Measurements from ENCODE around the gene OARD1. TPM values are rescaled to one million over a fixed set of nuclear protein-coding genes. Genes with fewer than 3 reads are reported as not detected.

OARD1 gene
- total and polyA plus RNA-seq, 2 of the 8 experiments (the other 6 are each of a cell fraction or from before 2014, with no cell fraction given), result 16.8 to 35.8 TPM

GRCh38 chr6:41088451-41088850 lies 16.3 kb upstream of the OARD1 start:
- Histone ChIP-seq H2BK12ac (ENCODE audit: low read depth, low read length) (0 out of 2 replicates have a peak overlapping the region, but pooled peaks have one; percentile 27), H3K4me1 (replicated peaks in 1 of 4; ENCODE audit: control insufficient read depth in 3 of 4, insufficient read depth in 4 of 4, low read length in 3 of 4) (no peaks in the 10 kb centered on the region), H3K56ac (replicated peaks; ENCODE audit: insufficient read length, low read depth, low read length) (no peak overlapping the region), H3K36me3 (ENCODE audit: control insufficient read depth in 2 of 4, insufficient read depth in 4 of 4, low read length in 3 of 4) (peaks cover 18 to 89% (median 48%) of the 10 kb centered on the region in 4 experiments), H3K4me3 (ENCODE audit: extremely low read depth in 1 of 4, insufficient read depth in 2 of 4, low read depth in 3 of 4, low read length in 4 of 4) (no peak overlapping the region), H3K79me1 (ENCODE audit: low read depth, low read length) (no peaks in the 10 kb centered on the region; the same call in 1 of the 2 replicates), H3K79me2 (ENCODE audit: control insufficient read depth in 1 of 2, insufficient read depth in 2 of 2, low read length in 2 of 2) (peaks cover 0 to 13% of the 10 kb centered on the region in 2 experiments; a peak in 2 of 4 replicates), H3K4me2 (ENCODE audit: insufficient read depth in 1 of 2, low read depth in 2 of 2, low read length in 2 of 2) (no peak overlapping the region), H2BK15ac (ENCODE audit: low read length) (no peak overlapping the region), H2BK5ac (ENCODE audit: low read depth, low read length) (no peak overlapping the region; the same call in 1 of the 2 replicates), H3K27me3 (replicated peaks in 1 of 4; ENCODE audit: control insufficient read depth in 3 of 4, extremely low read depth in 1 of 4, insufficient read depth in 3 of 4, low read length in 3 of 4) (no peaks in the 10 kb centered on the region), H2BK120ac (replicated peaks; ENCODE audit: low read depth, low read length) (no peak overlapping the region), H4K91ac (replicated peaks; ENCODE audit: insufficient read length, low read length) (no peak overlapping the region), H4K5ac (ENCODE audit: insufficient read length, low read depth, low read length) (no peak overlapping the region), H3K18ac (ENCODE audit: extremely low read depth, low read length) (no peak overlapping the region), H3K9ac (replicated peaks in 1 of 4; ENCODE audit: extremely low read depth in 1 of 4, low read depth in 3 of 4, low read length in 3 of 4) (no peak overlapping the region), H3K4ac (replicated peaks; ENCODE audit: insufficient read length, low read depth, low read length) (no peak overlapping the region), H3K27ac (ENCODE audit: low read depth, low read length) (no peak overlapping the region), H4K20me1 (replicated peaks in 1 of 2; ENCODE audit: control insufficient read depth in 1 of 2, insufficient read depth in 2 of 2, low read length in 2 of 2) (peaks cover 0 to 7% of the 10 kb centered on the region in 2 experiments), H2BK20ac (ENCODE audit: low read length) (no peak overlapping the region), H2AFZ (ENCODE audit: low read length) (no peak overlapping the region), H3K23me2 (ENCODE audit: low read depth, low read length) (no peaks in the 10 kb centered on the region), H2AK5ac (ENCODE audit: low read depth, low read length) (no peak overlapping the region), H4K8ac (ENCODE audit: extremely low read depth, insufficient read depth, low read length) (no peak overlapping the region), H3K23ac (ENCODE audit: insufficient read length) (no peak overlapping the region), H3K9me3 (ENCODE audit: insufficient read depth in 2 of 2, low read depth in 1 of 2, low read length in 1 of 2) (no peaks in the 10 kb centered on the region), H3K14ac (ENCODE audit: insufficient read length) (no peak overlapping the region)
- no peak for FAIRE-seq
- 86% methylated on average over 4 of the region's 4 CpGs; no CpG with 5 or more reads in 1 of the 2 experiments for WGBS, 2 experiments (ENCODE audit: extremely low coverage in 1 of 2, insufficient coverage in 1 of 2, insufficient read length in 1 of 2, insufficient replicate concordance in 2 of 2, low coverage in 1 of 2, low lambda C conversion rate in 2 of 2, missing lambda C conversion rate in 1 of 2)
- no peak for TF ChIP-seq BCL11A (IDR thresholded peaks at IDR 0.05; ENCODE audit: low read depth in 2 of 2, low read length in 2 of 2)
- no peak for TF ChIP-seq CBX8 (IDR thresholded peaks at IDR 0.05; ENCODE audit: borderline replicate concordance, low read depth, low read length)
- no peak for TF ChIP-seq CEBPB (IDR thresholded peaks at IDR 0.05; ENCODE audit: low read depth, low read length)
- TF ChIP-seq KDM5A (IDR thresholded peaks at IDR 0.05; ENCODE audit: low read length), result no peak
- TF ChIP-seq GTF2F1 (IDR thresholded peaks at IDR 0.05; ENCODE audit: borderline replicate concordance, low read depth, low read length), result no peak
- no peak for TF ChIP-seq SRF (IDR thresholded peaks at IDR 0.05; ENCODE audit: low read depth, low read length)
- TF ChIP-seq CBX5 (IDR thresholded peaks at IDR 0.05; ENCODE audit: low read depth, low read length), result no peak
- TF ChIP-seq KDM1A (IDR thresholded peaks at IDR 0.05; ENCODE audit: borderline replicate concordance, low read length), result no peak
- no peak for TF ChIP-seq TCF12 (IDR thresholded peaks at IDR 0.05; ENCODE audit: low read depth, low read length)
- ChIA-PET CTCF (ENCODE audit: partially characterized antibody) (interaction anchor here (1.9 to 2.1 kb wide), 2 partner anchors 13 to 94 kb away, joined by 5 to 6 read pairs; no protein-coding TSS in a partner anchor), POLR2A (ENCODE audit: partially characterized antibody) (no interaction called here)
- DNase-seq (ENCODE audit: low read depth in 1 of 2, low spot score in 2 of 2), result no peak
